ENCODE data around the gene SOHLH1. TPM values are rescaled to one million over a fixed set of nuclear protein-coding genes. Genes with fewer than 3 reads are reported as not detected.

Gene SOHLH1
- total RNA-seq, 2 experiments from 2014 or later: not detected

GRCh38 chr9:135667463-135668001 lies 31.7 kb downstream of the SOHLH1 start:
- ChIA-PET POLR2A (no interaction called here), CTCF (no interaction called here)
- ATAC-seq: no peak
- Mint-ChIP-seq H3K4me1 (ENCODE audit: low read depth) (no peaks in the 10 kb centered on the region), H3K27me3 (ENCODE audit: low read depth) (no peaks in the 10 kb centered on the region), H3K4me3 (no peak overlapping the region), H3K9me3 (ENCODE audit: insufficient read depth) (no peaks in the 10 kb centered on the region), H3K27ac (no peak overlapping the region), H3K36me3 (ENCODE audit: low read depth) (no peaks in the 10 kb centered on the region)
- no peak for DNase-seq

DNA sequence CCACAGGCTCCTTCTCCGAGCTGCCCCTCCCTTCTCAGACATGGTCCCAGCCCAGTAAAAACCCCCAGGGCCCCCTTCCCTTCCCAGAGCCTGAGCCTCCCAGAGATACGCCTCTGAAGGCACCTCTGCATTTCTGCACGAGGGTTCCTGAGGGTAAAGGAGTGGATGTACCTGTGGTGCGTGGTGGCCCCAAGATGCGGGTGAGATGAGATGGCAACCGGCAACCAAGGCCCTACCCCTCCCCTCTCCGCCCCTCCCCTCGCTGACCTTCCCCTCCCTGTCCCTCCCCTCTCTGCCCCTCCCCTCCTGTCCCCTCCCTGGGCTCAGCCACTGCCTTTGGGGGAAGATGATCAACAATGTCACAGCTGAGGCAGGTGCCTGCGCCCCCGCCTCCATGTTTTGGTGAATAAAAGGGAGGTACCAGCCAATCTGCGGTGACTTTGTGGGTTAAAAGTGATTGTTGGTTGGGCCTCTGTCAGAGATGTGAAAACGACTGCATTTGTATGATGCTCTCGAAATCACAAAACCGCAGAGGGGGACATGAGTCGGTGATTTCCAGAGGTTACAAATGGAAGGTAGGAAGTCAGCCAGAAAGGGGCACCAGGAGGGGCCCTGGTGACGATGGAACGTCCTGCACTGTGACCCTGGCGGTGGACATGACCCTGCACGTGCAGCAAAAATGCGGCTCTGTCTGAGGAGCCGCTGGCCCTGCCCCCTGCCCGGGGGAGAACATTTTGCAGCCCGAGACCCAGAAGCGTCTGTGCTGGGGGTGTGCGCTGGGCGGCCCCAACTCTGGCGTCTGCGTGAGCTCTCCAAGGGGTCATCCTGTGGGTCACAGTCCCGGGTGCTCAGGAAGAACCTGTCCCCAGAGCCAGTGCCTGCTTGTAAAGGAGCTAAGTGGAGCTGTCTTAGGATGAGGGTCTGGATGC lies 32.5 kb downstream of the SOHLH1 start:
- Mint-ChIP-seq H3K4me1 (ENCODE audit: low read depth) (no peaks in the 10 kb centered on the region), H3K4me3 (no peak overlapping the region), H3K9me3 (ENCODE audit: insufficient read depth) (no peaks in the 10 kb centered on the region), H3K27me3 (ENCODE audit: low read depth) (no peaks in the 10 kb centered on the region), H3K27ac (no peak overlapping the region), H3K36me3 (ENCODE audit: low read depth) (no peaks in the 10 kb centered on the region)
- POLR2A ChIA-PET: no interaction called here
- CTCF ChIA-PET: no interaction called here
- no peak for DNase-seq
- no peak for ATAC-seq

GRCh38 chr9:135665795-135666189 lies 33.5 kb downstream of the SOHLH1 start:
- ATAC-seq (no peak), DNase-seq (no peak)
- Mint-ChIP-seq H3K36me3 (ENCODE audit: low read depth) (no peaks in the 10 kb centered on the region), H3K9me3 (ENCODE audit: insufficient read depth) (no peaks in the 10 kb centered on the region), H3K27ac (no peak overlapping the region), H3K4me1 (ENCODE audit: low read depth) (no peaks in the 10 kb centered on the region), H3K27me3 (ENCODE audit: low read depth) (no peaks in the 10 kb centered on the region), H3K4me3 (no peak overlapping the region)
- POLR2A ChIA-PET: no interaction called here
- CTCF ChIA-PET: no interaction called here

- ChIA-PET POLR2A (no interaction called here), CTCF (no interaction called here)
- no peak overlapping the region for H3K4me3 Mint-ChIP-seq
- ATAC-seq (no peak), DNase-seq (no peak)
- no peaks in the 10 kb centered on the region for H3K36me3 Mint-ChIP-seq (ENCODE audit: low read depth)
- no peaks in the 10 kb centered on the region for H3K4me1 Mint-ChIP-seq (ENCODE audit: low read depth)
- no peak overlapping the region for H3K27ac Mint-ChIP-seq
- no peaks in the 10 kb centered on the region for H3K9me3 Mint-ChIP-seq (ENCODE audit: insufficient read depth)
- H3K27me3 Mint-ChIP-seq (ENCODE audit: low read depth): no peaks in the 10 kb centered on the region
Observed at GRCh38 chr9:135664801-135665794, 34.2 kb downstream of the SOHLH1 start.

DNA sequence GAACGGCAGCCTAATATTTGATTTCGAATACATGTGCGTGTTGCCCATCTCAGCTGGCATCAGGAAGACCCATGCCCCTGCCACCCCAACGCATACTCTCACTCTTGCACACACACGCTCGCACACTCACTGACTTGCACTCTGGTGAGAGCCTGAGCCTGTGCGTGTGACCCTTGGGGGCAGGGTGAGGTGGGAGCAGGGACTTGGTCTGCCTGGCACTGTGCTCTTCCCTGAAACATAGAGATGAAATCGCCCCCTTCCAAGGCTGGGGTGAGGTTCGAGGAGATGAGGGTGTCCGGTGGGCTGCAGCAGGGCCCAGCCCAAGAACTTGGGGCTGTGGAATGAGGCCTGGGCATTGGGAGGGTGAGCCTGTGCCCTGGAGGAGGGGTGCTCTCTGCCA lies 35.0 kb downstream of the SOHLH1 start:
- ChIA-PET CTCF (no interaction called here), POLR2A (no interaction called here)
- no peaks in the 10 kb centered on the region for H3K4me1 Mint-ChIP-seq (ENCODE audit: low read depth)
- H3K27me3 Mint-ChIP-seq (ENCODE audit: low read depth): no peaks in the 10 kb centered on the region
- no peaks in the 10 kb centered on the region for H3K9me3 Mint-ChIP-seq (ENCODE audit: insufficient read depth)
- no peaks in the 10 kb centered on the region for H3K36me3 Mint-ChIP-seq (ENCODE audit: low read depth)
- ATAC-seq (no peak), DNase-seq (no peak)
- H3K27ac Mint-ChIP-seq: no peak overlapping the region
- no peak overlapping the region for H3K4me3 Mint-ChIP-seq

DNA sequence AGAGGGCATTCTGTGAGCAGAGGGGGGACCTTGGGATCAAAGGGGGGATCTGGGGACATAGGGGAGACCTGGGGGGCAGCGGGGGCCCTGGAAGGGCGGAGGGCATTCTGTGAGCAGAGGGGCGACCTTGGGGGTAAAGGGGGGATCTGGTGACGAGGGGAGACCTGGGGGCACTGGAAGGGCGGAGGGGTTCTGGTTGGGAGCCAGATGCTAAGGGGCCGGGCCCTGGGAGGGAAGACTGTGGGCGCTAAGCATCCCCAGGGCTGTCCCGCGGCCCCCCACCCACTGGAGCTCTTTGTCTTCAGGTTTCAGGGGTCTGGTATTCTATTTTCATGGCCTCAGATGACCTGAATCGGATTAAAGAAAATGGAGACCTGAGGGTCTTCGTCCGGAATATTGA lies 35.4 kb downstream of the SOHLH1 start:
- CTCF ChIA-PET: no interaction called here

DNA sequence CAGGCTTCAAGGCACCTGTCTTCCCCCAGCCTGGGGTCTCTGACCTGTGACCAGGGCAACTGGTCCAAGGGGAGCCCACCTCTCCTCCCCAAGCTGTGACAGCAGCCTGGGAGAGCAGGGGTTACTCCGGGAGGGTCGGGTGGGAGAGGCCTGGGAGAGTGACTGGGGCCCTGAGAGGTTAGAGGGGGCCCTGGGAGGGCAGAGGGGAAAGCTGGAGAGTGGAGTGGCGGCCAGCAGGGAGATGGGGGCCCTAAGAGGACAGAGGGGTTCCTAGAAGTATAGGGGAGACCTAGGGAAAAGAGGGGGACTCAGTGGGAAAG lies 35.9 kb downstream of the SOHLH1 start:
- Mint-ChIP-seq H3K4me1 (ENCODE audit: low read depth) (no peaks in the 10 kb centered on the region), H3K27me3 (ENCODE audit: low read depth) (no peaks in the 10 kb centered on the region), H3K9me3 (ENCODE audit: insufficient read depth) (no peaks in the 10 kb centered on the region), H3K36me3 (ENCODE audit: low read depth) (no peaks in the 10 kb centered on the region), H3K4me3 (no peak overlapping the region), H3K27ac (no peak overlapping the region)
- DNase-seq (no peak), ATAC-seq (no peak)
- ChIA-PET CTCF (no interaction called here), POLR2A (no interaction called here)

More for the DNA sequence above, 35.4 kb downstream of the SOHLH1 start:
- H3K27ac Mint-ChIP-seq: no peak overlapping the region
- POLR2A ChIA-PET: no interaction called here
- H3K9me3 Mint-ChIP-seq (ENCODE audit: insufficient read depth): no peaks in the 10 kb centered on the region
- ATAC-seq (no peak), DNase-seq (no peak)
- H3K4me1 Mint-ChIP-seq (ENCODE audit: low read depth): no peaks in the 10 kb centered on the region
- H3K27me3 Mint-ChIP-seq (ENCODE audit: low read depth): no peaks in the 10 kb centered on the region
- no peak overlapping the region for H3K4me3 Mint-ChIP-seq
- H3K36me3 Mint-ChIP-seq (ENCODE audit: low read depth): no peaks in the 10 kb centered on the region

GRCh38 chr9:135662758-135663450 lies 36.4 kb downstream of the SOHLH1 start, which contains the start of gene LCN9:
TSS of gene LCN9 (plus strand) at chr9:135663309. CDS start at chr9:135663322, 13 bp downstream.
- ATAC-seq (no peak), DNase-seq (no peak)
- Mint-ChIP-seq H3K4me3 (no peak within 1 kb of the TSS), H3K9me3 (ENCODE audit: insufficient read depth) (no peaks in the 10 kb centered on the region), H3K36me3 (ENCODE audit: low read depth) (no peaks in the 10 kb centered on the region), H3K27me3 (ENCODE audit: low read depth) (no peaks in the 10 kb centered on the region), H3K27ac (no peak within 1 kb of the TSS), H3K4me1 (ENCODE audit: low read depth) (no peaks in the 10 kb centered on the region)
- ChIA-PET POLR2A (no interaction called here), CTCF (no interaction called here)

GRCh38 chr9:135661816-135662560 lies 37.3 kb downstream of the SOHLH1 start:
- no peaks in the 10 kb centered on the region for H3K36me3 Mint-ChIP-seq (ENCODE audit: low read depth)
- no peaks in the 10 kb centered on the region for H3K27me3 Mint-ChIP-seq (ENCODE audit: low read depth)
- H3K9me3 Mint-ChIP-seq (ENCODE audit: insufficient read depth): no peaks in the 10 kb centered on the region
- DNase-seq (no peak), ATAC-seq (no peak)
- no peak overlapping the region for H3K4me3 Mint-ChIP-seq
- POLR2A ChIA-PET: no interaction called here
- no peaks in the 10 kb centered on the region for H3K4me1 Mint-ChIP-seq (ENCODE audit: low read depth)
- H3K27ac Mint-ChIP-seq: no peak overlapping the region
- CTCF ChIA-PET: no interaction called here

DNA sequence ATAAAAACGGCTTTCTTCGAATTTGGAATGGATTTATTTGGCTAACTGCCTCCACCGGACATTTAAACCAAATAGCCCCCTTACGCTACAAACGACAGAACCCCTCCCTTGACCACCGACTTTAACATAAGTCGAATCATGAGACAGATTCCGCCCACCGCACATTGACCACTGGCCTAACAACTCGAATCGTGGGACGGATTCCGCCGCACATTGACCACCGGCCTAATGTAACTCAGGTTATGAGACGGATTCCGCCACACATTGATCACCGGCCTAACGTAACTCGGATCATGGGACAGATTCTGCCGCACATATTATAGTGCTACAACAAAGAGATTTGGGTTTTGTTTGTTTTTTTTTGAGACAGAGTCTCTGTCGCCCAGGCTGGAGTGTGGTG lies 38.9 kb downstream of the SOHLH1 start:
- DNase-seq: no peak
- H3K4me3 Mint-ChIP-seq: no peak overlapping the region
- H3K27me3 Mint-ChIP-seq (ENCODE audit: low read depth): no peaks in the 10 kb centered on the region
- ATAC-seq: no peak
- CTCF ChIA-PET: no interaction called here
- H3K36me3 Mint-ChIP-seq (ENCODE audit: low read depth): no peaks in the 10 kb centered on the region
- POLR2A ChIA-PET: no interaction called here
- H3K27ac Mint-ChIP-seq: no peak overlapping the region
- H3K4me1 Mint-ChIP-seq (ENCODE audit: low read depth): no peaks in the 10 kb centered on the region
- no peaks in the 10 kb centered on the region for H3K9me3 Mint-ChIP-seq (ENCODE audit: insufficient read depth)

DNA sequence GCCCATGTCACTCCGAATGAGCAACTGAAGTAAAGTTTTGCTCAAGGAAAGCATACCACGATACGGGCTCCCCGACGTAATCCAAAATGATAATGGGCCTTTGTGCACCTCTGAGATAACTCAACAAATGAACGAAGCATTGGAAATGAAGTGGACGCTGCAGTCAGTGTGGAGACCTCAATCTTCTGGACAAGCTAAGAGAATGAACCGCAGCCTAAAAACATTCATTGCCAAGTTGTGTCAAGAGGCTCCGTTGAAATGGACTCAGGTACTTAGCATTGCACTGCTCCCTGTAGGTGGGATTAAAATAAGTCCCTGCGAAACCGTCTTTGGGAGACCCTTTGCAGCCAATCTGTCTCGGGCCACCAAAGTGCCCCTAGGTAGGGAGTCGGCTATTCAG lies 40.0 kb downstream of the SOHLH1 start:
- no peak for ATAC-seq
- POLR2A ChIA-PET: no interaction called here

More for the DNA sequence above, 40.0 kb downstream of the SOHLH1 start:
- Mint-ChIP-seq H3K9me3 (ENCODE audit: insufficient read depth) (no peaks in the 10 kb centered on the region), H3K4me3 (no peak overlapping the region), H3K36me3 (ENCODE audit: low read depth) (no peaks in the 10 kb centered on the region), H3K27me3 (ENCODE audit: low read depth) (no peaks in the 10 kb centered on the region), H3K27ac (no peak overlapping the region), H3K4me1 (ENCODE audit: low read depth) (no peaks in the 10 kb centered on the region)
- CTCF ChIA-PET: no interaction called here
- no peak for DNase-seq

Measured in activated CD8-positive, alpha-beta T cell treated with anti-CD3 and anti-CD28 coated beads, Interleukin-2, amount 10 ng/mL, durations not matched to agents 7 days and 5 days (primary cell).